SIG-M5 treated with dmso at 0.1 percent for 504 hours (cell line): Measurements from ENCODE around the gene UNC5B.

ENCODE experiments used
- DNase-seq: peaks from one replicate; lab custom pipeline; 2025; ENCODE audit not compliant: unreplicated experiment; lab: John Stamatoyannopoulos, UW

The UNC5B gene

DNA sequence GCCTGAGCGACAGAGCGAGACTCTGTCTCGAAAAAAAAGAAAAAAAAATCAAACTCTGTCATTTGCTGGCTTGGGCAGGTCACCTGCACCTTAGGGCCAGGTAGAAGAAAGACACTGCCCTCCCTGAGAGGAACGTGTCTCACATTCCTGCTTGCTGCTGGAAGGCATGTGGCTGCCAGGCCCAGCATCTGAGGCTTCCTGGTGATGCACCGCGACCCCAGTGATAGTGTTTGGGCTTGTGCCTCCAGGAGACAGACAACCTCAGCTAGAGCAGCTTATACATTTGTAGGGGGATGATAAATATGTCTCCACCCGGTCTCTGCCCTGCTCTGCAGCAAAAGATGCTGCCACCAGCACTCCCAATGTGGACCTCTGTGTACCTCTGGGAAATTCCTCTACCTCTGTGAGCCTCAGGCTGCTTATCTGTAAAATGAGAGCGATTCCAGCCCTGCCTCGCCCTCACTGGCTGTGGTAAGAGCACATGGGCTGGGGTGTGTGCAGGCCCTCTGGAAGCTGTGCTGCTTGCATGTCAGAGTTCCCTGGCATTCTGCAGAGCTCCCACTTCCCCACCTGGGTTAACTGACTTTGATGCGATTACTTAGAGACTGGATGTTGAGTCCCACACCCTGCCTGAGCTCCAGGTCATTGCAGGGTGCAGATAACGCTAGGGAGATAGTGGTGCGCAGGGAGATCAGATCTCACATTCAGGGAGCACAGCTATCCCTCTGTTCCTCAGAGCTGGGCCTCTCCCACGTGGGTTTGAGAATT is 126.5 kb downstream of the UNC5B start:
- no peak for DNase-seq

- DNase-seq, result peak; percentile 59
These were observed 127.6 kb downstream of the UNC5B start for GRCh38 chr10:71339796-71340589.

GRCh38 chr10:71342573-71343391 is 130.4 kb downstream of the UNC5B start:
- DNase-seq, result no peak

DNA sequence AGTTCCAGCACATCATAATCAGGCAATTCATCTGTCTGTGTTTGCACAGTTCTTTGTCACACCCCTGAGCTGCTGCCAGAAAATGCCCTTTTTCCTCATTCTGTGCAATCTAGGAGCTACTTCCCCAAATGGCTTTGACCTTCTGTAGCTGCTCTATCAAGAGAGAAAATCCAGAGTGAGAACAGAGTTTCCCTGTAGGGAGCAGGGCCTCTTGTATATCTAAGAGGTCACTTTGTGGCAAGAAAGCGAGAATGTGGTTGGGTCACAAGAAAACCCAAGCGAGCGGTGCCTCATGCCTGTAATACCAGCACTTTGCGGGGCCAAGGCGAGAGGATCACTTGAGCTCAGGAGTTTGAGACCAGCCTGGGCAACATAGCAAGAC is 131.0 kb downstream of the UNC5B start:
- DNase-seq, result peak; percentile 75

- DNase-seq, result no peak
These were observed 132.0 kb downstream of the UNC5B start for GRCh38 chr10:71344154-71344925.

- DNase-seq, result no peak
These were observed 132.7 kb downstream of the UNC5B start for GRCh38 chr10:71344993-71345480.

- no peak for DNase-seq
These were observed 133.3 kb downstream of the UNC5B start for GRCh38 chr10:71345694-71346093.

DNA sequence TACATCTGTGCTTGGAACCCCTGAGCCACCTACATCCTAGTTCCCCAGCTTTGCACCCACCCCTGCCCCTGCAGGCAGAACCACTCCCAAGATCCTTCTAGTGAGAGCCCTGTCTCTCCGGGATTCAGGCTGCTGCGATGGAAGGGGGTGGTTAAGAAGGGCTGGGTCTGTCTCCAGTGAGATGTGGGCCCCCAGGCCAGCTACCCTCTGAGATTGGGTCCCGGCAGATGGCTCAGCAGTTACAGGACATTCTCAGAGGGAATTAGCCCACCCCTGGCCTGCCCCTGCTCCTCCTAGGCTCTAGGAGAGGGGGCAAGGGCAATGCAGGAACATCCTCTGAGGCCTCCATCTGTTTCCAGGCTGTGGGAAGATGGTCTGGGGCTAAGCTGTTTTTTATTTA is 134.4 kb downstream of the UNC5B start:
- DNase-seq, result no peak

DNA sequence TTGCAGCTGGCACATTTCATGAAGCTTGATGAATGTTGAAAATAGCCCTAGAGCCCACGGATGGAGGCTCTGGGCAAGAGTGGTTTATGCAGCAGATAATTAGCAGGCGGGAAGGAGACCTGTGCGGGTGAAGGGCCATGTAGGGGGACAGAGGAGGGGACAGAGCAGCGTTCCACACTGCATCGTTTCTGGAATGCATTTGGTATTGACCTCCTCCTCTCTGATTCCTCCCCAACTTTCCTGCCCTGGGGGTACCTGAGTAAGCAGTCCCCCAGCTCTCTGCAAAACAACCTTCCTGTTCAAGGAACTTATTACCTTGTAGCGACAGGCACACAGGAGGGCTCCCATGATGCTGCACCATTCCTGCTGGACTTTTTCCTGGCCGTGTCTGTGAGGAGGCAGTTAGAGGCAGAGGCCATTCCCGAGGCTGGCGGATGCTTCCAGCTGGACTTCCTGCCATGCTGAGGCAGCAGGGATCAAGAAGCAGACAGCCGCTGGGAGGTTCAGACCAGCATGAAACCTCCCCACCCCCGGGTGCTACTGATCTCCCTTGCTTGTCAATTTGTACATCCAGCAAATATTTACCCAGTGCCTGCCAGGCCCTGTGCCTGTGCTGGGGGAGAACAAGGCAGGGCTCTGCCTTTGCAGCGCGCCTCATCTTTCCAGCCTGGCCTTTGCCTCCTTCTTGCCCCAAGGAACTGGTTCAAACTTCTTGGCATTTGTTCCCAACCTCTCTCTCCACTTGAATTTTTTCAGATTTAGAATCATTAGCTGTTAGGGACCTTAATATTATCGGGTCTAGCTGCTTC is 135.4 kb downstream of the UNC5B start:
- no peak for DNase-seq

DNA sequence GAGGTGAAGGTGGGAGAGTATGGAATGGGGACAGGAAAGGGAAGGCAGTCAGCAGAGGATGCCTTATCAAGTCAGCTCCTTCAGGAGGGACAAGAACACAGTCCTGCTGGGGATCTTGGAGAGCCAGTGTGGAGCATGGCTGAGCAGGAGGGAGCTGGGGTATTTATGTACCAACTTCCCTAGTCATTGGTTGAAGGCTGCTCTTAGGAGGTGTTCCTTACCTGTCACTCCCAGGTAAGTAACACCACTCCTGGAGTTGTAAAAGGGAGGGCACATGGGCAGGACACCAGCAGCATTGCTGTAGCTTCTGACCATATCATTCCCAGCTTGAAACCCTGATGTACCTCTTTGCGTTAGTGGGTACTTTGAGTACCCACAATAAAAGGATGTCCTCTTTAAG is 136.5 kb downstream of the UNC5B start:
- no peak for DNase-seq

- no peak for DNase-seq
These were observed 137.0 kb downstream of the UNC5B start for GRCh38 chr10:71349406-71349805.

GRCh38 chr10:71351087-71351486 is 138.7 kb downstream of the UNC5B start:
- DNase-seq, result no peak

GRCh38 chr10:71351628-71352319 is 139.4 kb downstream of the UNC5B start:
- no peak for DNase-seq
